Aorta (tissue), 5 donors: Measurements from ENCODE around the gene GLIPR1. TPM values are rescaled to one million over a fixed set of nuclear protein-coding genes. Genes with fewer than 3 reads are reported as not detected.
"Not testable (repeated sequence)": the region's sequence is repeated elsewhere in the genome, so short reads cannot be mapped to it uniquely, and the experiment has no call there.

ENCODE experiments used
- ATAC-seq: fragments of 200-7000 bp; cut with Tn5 transposase; one replicate; pipeline ENCODE4 v1.9.1; 2022; ENCODE audit warnings: moderate library complexity; ENCODE audit not compliant: low FRiP score
- DNase-seq, 2 donors: peaks; one replicate each; pipeline ENCODE4 v3.0.0-alpha.2; 2020
- H3K27ac ChIP-seq, 2 donors: one replicate each; pipeline ENCODE4 v1.5.1; 2013; ENCODE audit warnings: low read length in 2 of 2, mild to moderate bottlenecking in 2 of 2, moderate library complexity in 2 of 2, control low read depth in 1 of 2, inconsistent platforms in 1 of 2, low read depth in 1 of 2
- H3K27me3 ChIP-seq, 2 donors: one replicate each; pipeline ENCODE4 v1.6.1; 2013; ENCODE audit warnings: control low read depth in 1 of 2, low read length in 1 of 2, mild to moderate bottlenecking in 1 of 2, moderate library complexity in 1 of 2; ENCODE audit not compliant: insufficient read depth in 2 of 2, control insufficient read depth in 1 of 2
- H3K36me3 ChIP-seq, 2 donors: one replicate each; pipeline ENCODE4 v1.6.1; 2013; ENCODE audit warnings: control low read depth in 1 of 2, low read length in 1 of 2, mild to moderate bottlenecking in 1 of 2; ENCODE audit not compliant: insufficient read depth in 2 of 2, control insufficient read depth in 1 of 2
- H3K4me1 ChIP-seq, 2 donors: one replicate each; pipeline ENCODE4 v1.6.1; 2013; ENCODE audit warnings: low read length in 2 of 2, control low read depth in 1 of 2, mild to moderate bottlenecking in 1 of 2, moderate library complexity in 1 of 2; ENCODE audit not compliant: insufficient read depth in 2 of 2, control insufficient read depth in 1 of 2
- H3K4me3 ChIP-seq, 2 donors: one replicate each; pipeline ENCODE4 v1.5.1; 2013; ENCODE audit warnings: low read length in 2 of 2, control low read depth in 1 of 2, mild to moderate bottlenecking in 1 of 2
- H3K9me3 ChIP-seq: one replicate; pipeline ENCODE4 v1.6.1; 2013; ENCODE audit warnings: mild to moderate bottlenecking, low read length; ENCODE audit not compliant: control insufficient read depth
- WGBS, 2 donors: extraction: QIAGEN DNeasy Blood & Tissue Kit; methylation state at CpG; one replicate each; pipeline ENCODE4 v1.1.7; 2013; 5-methylcytosine and 5-hydroxymethylcytosine counted together
- intact Hi-C, 2 donors: fragments of 100-400 bp; cut with DNase I; formaldehyde crosslinking; loops; one replicate each; pipeline versions ENCODE4 v1.14.2 to v1.15.0; 2022
- long read RNA-seq, 2 donors: library from polyadenylated mRNA; unstranded; transcript quantifications; one replicate each; pipeline ENCODE4 v2.0.0, GENCODE V29; 2020 to 2021
- polyA plus RNA-seq, 2 donors: library from polyadenylated mRNA; stranded (reverse); fragments of 200-250 nt; gene quantifications; one replicate each; pipeline ENCODE4 v1.2.3, GENCODE V29; 2013
- total RNA-seq, 2 donors: library from RNA; stranded (reverse); fragmentation: NEBNext Ultra II Directional; extraction: Animal tissue kit (Norgen Biotek cat#: 25700); gene quantifications; one replicate each; pipeline ENCODE4 v1.2.1, GENCODE V29; 2021
- donor health status: healthy with polysubstance abuse.
- donor health status: Bipolar disorder and iron deficiency.
- donor health status: DM: no; HTN: no; CAD: no.
- donor health status: DM: no; HTN: no; CAD: no.
- donor health status: DM: yes; HTN: yes; CAD: no.

GLIPR1 gene
- total RNA-seq (100 to 1,000 TPM; 152 to 230 TPM), polyA plus RNA-seq (10 to 100 TPM; 41.3 to 47.8 TPM)
- long read RNA-seq, donor 1, full-length matches to known transcripts = 313 of 341 reads
- long read RNA-seq, donor 1, partial matches to known transcripts = 9 of 341 reads
- long read RNA-seq, donor 1, other reads (novel, unspliced or antisense) = 19 of 341 reads
- long read RNA-seq, donor 2, full-length matches to known transcripts = 35 of 46 reads
- long read RNA-seq, donor 2, partial matches to known transcripts = 8 of 46 reads
- long read RNA-seq, donor 2, other reads (novel, unspliced or antisense) = 3 of 46 reads

DNA sequence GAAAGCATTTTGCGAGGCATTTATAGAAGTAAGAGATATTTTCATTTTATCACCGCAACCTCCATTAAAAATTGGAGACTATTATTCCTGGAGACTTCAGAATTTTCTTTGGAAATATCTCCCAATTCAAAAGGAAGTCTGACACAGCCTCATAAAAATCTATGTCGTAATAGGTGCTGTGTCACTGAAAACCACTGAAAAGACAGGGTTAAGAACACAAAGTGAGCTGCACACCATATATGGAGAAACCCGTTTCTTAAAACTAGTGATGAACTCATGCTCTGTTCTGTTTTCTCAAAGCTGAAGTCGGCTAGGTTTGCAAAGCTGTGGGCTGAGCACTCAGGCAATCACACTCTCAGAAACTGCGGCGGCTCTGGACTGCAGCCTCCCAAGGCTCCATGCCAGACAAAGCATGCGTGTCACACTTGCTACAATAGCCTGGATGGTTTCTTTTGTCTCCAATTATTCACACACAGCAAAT lies at the start of gene GLIPR1:
GLIPR1 (plus strand) TSS at position 287 of the 481 bp plus-strand sequence; CDS start at position 413, 126 bp downstream.
- Histone ChIP-seq H3K27ac (peak within 1 kb of the TSS; percentile 96 to 97), H3K4me3 (peak within 1 kb of the TSS; percentile 99 to 100), H3K4me1 (no peaks in the 10 kb centered on the region), H3K36me3 (peaks cover 0 to 2% of the 10 kb centered on the region in 2 donors), H3K27me3 (no peaks in the 10 kb centered on the region), H3K9me3 (no peaks in the 10 kb centered on the region)
- intact Hi-C loops = loop anchor here (1.0 to 5.0 kb wide), 4 partner anchors 89 to 148 kb away; partner anchors contain the start of genes GLIPR1L1 (in 2 of the 2), GLIPR1L2 (in 2 of the 2) and CAPS2 (in 1 of the 2)
- ATAC-seq = peak; percentile 94
- DNase-seq = peak; percentile 88 to 93
- WGBS, 2 donors = 1 to 2% methylated on average over 8 of the region's 8 CpGs

DNA sequence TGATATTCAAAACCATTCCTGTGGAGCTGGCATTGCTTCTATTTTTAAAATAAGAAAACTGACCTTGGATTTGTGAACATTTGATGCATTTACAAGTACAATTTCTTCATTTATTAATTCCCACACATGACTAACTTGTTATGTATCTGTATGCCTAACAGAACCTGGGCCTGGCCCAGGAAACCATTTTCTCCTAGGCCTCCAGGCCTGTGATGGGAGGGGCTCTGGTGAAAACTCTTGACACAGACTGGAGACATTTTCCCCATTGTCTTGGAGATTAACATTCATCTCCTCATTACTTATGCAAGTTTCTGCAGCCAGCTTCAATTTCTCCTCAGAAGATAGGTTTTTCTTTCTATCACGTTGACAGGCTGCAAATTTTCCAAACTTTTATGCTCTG lies 47.6 kb upstream of the GLIPR1 start:
- DNase-seq = no peak
- Histone ChIP-seq H3K4me1 (no peaks in the 10 kb centered on the region), H3K27ac (peak overlapping the region in 1 of 2 donors; percentile 67), H3K27me3 (no peaks in the 10 kb centered on the region), H3K4me3 (no peak overlapping the region), H3K9me3 (peaks cover 2% of the 10 kb centered on the region), H3K36me3 (no peaks in the 10 kb centered on the region)
- no peak for ATAC-seq
- 56 to 71% methylated on average over 1 of the region's 1 CpG for WGBS, 2 donors
- intact Hi-C loops = no loop called here

- DNase-seq = no peak
- intact Hi-C loops = no loop called here
- ATAC-seq = no peak
- H3K36me3 ChIP-seq = no peaks in the 10 kb centered on the region
- no peaks in the 10 kb centered on the region for H3K27me3 ChIP-seq
- H3K27ac ChIP-seq = no peak overlapping the region
- H3K4me3 ChIP-seq = no peak overlapping the region
- no peaks in the 10 kb centered on the region for H3K4me1 ChIP-seq
- H3K9me3 ChIP-seq = peaks cover 2% of the 10 kb centered on the region
- 74 to 76% methylated on average over 2 of the region's 2 CpGs for WGBS, 2 donors
Observed at GRCh38 chr12:75437564-75437963, 43.0 kb upstream of the GLIPR1 start.

- intact Hi-C loops = no loop called here
- no peaks in the 10 kb centered on the region for H3K36me3 ChIP-seq
- H3K4me3 ChIP-seq = no peak overlapping the region
- WGBS, 2 donors = 62 to 74% methylated on average over 4 of the region's 4 CpGs
- ATAC-seq = no peak
- no peaks in the 10 kb centered on the region for H3K4me1 ChIP-seq
- no peak for DNase-seq
- H3K9me3 ChIP-seq = peaks cover 2% of the 10 kb centered on the region
- no peak overlapping the region for H3K27ac ChIP-seq
- H3K27me3 ChIP-seq = no peaks in the 10 kb centered on the region
Observed at GRCh38 chr12:75438059-75438754, 42.3 kb upstream of the GLIPR1 start.

DNA sequence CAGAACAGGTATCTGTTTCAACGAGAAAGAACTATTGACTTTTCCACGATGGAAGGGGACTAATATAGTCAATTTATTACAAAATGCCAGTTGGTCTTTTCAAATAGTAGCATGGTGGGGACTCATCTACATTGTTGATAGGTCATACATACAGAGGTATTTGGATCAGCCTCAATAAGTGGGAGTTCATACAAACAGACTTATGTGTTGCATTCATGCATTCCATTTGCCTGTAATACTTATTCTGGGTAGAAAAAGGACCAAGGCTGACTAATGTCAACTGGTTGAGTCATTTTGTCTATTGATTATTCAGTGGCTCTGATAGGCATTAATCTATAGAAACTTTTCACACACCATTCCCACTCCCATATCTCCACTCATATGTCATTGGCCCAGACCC lies 41.5 kb upstream of the GLIPR1 start:
- intact Hi-C loops = no loop called here
- WGBS, 2 donors = 88 to 90% methylated on average over 2 of the region's 2 CpGs
- H3K9me3 ChIP-seq = peaks cover 2% of the 10 kb centered on the region

GRCh38 chr12:75439930-75440329 lies 40.6 kb upstream of the GLIPR1 start:
- H3K27ac ChIP-seq = no peak overlapping the region
- H3K4me1 ChIP-seq = no peaks in the 10 kb centered on the region
- no peaks in the 10 kb centered on the region for H3K27me3 ChIP-seq
- no peaks in the 10 kb centered on the region for H3K36me3 ChIP-seq
- intact Hi-C loops = no loop called here
- peaks cover 2% of the 10 kb centered on the region for H3K9me3 ChIP-seq
- ATAC-seq (no peak), DNase-seq (no peak)
- no peak overlapping the region for H3K4me3 ChIP-seq

More for the DNA sequence above, 41.5 kb upstream of the GLIPR1 start:
- no peak overlapping the region for H3K4me3 ChIP-seq
- no peaks in the 10 kb centered on the region for H3K36me3 ChIP-seq
- no peak overlapping the region for H3K27ac ChIP-seq
- no peak for DNase-seq
- no peak for ATAC-seq
- no peaks in the 10 kb centered on the region for H3K4me1 ChIP-seq
- no peaks in the 10 kb centered on the region for H3K27me3 ChIP-seq

GRCh38 chr12:75441687-75442449 lies 38.7 kb upstream of the GLIPR1 start:
- H3K4me1 ChIP-seq, intact Hi-C loops, H3K27ac ChIP-seq, H3K27me3 ChIP-seq, DNase-seq, ATAC-seq, H3K4me3 ChIP-seq, H3K9me3 ChIP-seq, H3K36me3 ChIP-seq: not testable (repeated sequence)
- 72 to 78% methylated on average over 4 of the region's 4 CpGs for WGBS, 2 donors

- DNase-seq, ATAC-seq, intact Hi-C loops, H3K9me3 ChIP-seq, H3K4me1 ChIP-seq, H3K36me3 ChIP-seq, H3K27me3 ChIP-seq, H3K4me3 ChIP-seq, H3K27ac ChIP-seq: not testable (repeated sequence)
- WGBS, 2 donors = 22 to 54% methylated on average over 3 of the region's 3 CpGs
Observed at GRCh38 chr12:75442454-75442853, 38.1 kb upstream of the GLIPR1 start.
